GM10266 (cell line): ENCODE measurements around the gene MAGEC3.

Experiments
- DNase-seq: peaks from one replicate; pipeline ENCODE4 v3.0.0; 2012; ENCODE audit errors: extremely low spot score
- CTCF ChIP-seq: IDR thresholded peaks from 2 replicates; pipeline ENCODE4 v1.5.1; 2012; ENCODE audit warnings: mild to moderate bottlenecking, low read depth; ENCODE audit not compliant: control insufficient read depth, insufficient read depth; ENCODE audit errors: missing control alignments

MAGEC3 gene

GRCh38 chrX:141904262-141904661, 66.1 kb downstream of the MAGEC3 start:
- no peak for TF ChIP-seq CTCF
- no peak for DNase-seq

GRCh38 chrX:141917801-141918200, 79.7 kb downstream of the MAGEC3 start:
- no peak for TF ChIP-seq CTCF

GRCh38 chrX:141924293-141924692, 86.2 kb downstream of the MAGEC3 start:
- TF ChIP-seq CTCF = no peak
- DNase-seq = no peak

More at GRCh38 chrX:141917801-141918200, 79.7 kb downstream of the MAGEC3 start:
- no peak for DNase-seq

GRCh38 chrX:141928432-141928831, 90.3 kb downstream of the MAGEC3 start:
- TF ChIP-seq CTCF = no peak
- DNase-seq = no peak

GRCh38 chrX:141934059-141934641, 96.0 kb downstream of the MAGEC3 start:
- no peak for DNase-seq
- TF ChIP-seq CTCF = no peak

GRCh38 chrX:141935645-141936044, 97.5 kb downstream of the MAGEC3 start:
- TF ChIP-seq CTCF = no peak
- no peak for DNase-seq

GRCh38 chrX:141936080-141936479, 98.0 kb downstream of the MAGEC3 start:
- DNase-seq = no peak
- TF ChIP-seq CTCF = no peak
